GM12878 (cell line): ENCODE measurements around the gene DCN. TPM values are rescaled to one million over a fixed set of nuclear protein-coding genes. Genes with fewer than 3 reads are reported as not detected.

Source experiments
- ATAC-seq: fragments of 200-7000 bp; cut with Tn5 transposase; 3 replicates; pipeline ENCODE4 v1.9.1; 2020; ENCODE audit warnings: mild to moderate bottlenecking, moderate library complexity
- BruUV-seq: library from RNA; stranded (reverse); fragments of 400-500 nt; replicated peaks from 2 replicates; lab custom pipeline; 2021; lab: Mats Ljungman, UMichigan
- CTCF ChIA-PET: fragments of 300-600 bp; sonication (Branson Sonifier 250); formaldehyde crosslinking; extraction: SDS; loops from one replicate; lab custom pipeline; 2021; ENCODE audit warnings: inconsistent platforms; lab: Yijun Ruan, JAX
- POLR2A ChIA-PET: fragments of 350-600 bp; formaldehyde crosslinking; extraction: SDS; loops from one replicate; lab custom pipeline; 2021; ENCODE audit warnings: inconsistent platforms; lab: Charles Lee
- RAD21 ChIA-PET: fragments of 300-600 bp; sonication (Branson Sonifier 250); formaldehyde crosslinking; loops from one replicate; lab custom pipeline; 2023; ENCODE audit warnings: antibody characterized with exemption; ENCODE audit not compliant: unreplicated experiment; lab: Charles Lee
- SMC1A ChIA-PET: fragments of 300-600 bp; sonication (Branson Sonifier 250); formaldehyde crosslinking; loops from one replicate; lab custom pipeline; 2023; ENCODE audit not compliant: unreplicated experiment, uncharacterized antibody; lab: Charles Lee
- DNase-seq: peaks from one replicate; pipeline ENCODE4 v3.0.0-alpha.2; 2011; ENCODE audit warnings: low read depth, low spot score
- FAIRE-seq: peaks from 3 replicates; lab custom pipeline; 2011; peaks lifted over from hg19 to GRCh38; lab: Jason Lieb, UNC
- H2AFZ ChIP-seq: 2 replicates; pipeline ENCODE4 v1.6.0; 2011; ENCODE audit warnings: low read depth, low read length, control low read depth; ENCODE audit not compliant: control insufficient read depth
- H3K27ac ChIP-seq: 2 replicates; pipeline ENCODE4 v1.5.1; 2011; ENCODE audit warnings: control low read depth; ENCODE audit not compliant: control insufficient read depth, insufficient read depth
- H3K27me3 ChIP-seq, 2 experiments: replicated peaks in 1 of 2; 2 replicates each; pipeline versions ENCODE4 v1.6.0 to v1.6.1; 2011; ENCODE audit warnings: low read length in 1 of 2; ENCODE audit not compliant: control insufficient read depth in 2 of 2, insufficient read depth in 2 of 2
- H3K36me3 ChIP-seq, 2 experiments: 2 replicates each; pipeline ENCODE4 v1.5.1; 2011; ENCODE audit warnings: low read length in 1 of 2; ENCODE audit not compliant: control insufficient read depth in 2 of 2, insufficient read depth in 2 of 2
- H3K4me1 ChIP-seq: 2 replicates; pipeline ENCODE4 v1.6.1; 2011; ENCODE audit warnings: mild to moderate bottlenecking, low read length, moderate library complexity, mixed read lengths; ENCODE audit not compliant: control insufficient read depth, insufficient read depth
- H3K4me2 ChIP-seq: 2 replicates; pipeline ENCODE4 v1.6.0; 2011; ENCODE audit warnings: control low read depth; ENCODE audit not compliant: control insufficient read depth, insufficient read depth
- H3K4me3 ChIP-seq: fragments of 200-600 bp; sonication (generic); 2 replicates; pipeline ENCODE4 v1.5.1; 2016
- H3K79me2 ChIP-seq: 2 replicates; pipeline ENCODE4 v1.6.0; 2011; ENCODE audit warnings: low read length; ENCODE audit not compliant: control insufficient read depth, insufficient read depth
- H3K9ac ChIP-seq: 2 replicates; pipeline ENCODE4 v1.8.0; 2011; ENCODE audit warnings: low read length, control low read depth, mixed read lengths; ENCODE audit not compliant: control insufficient read depth, insufficient read depth
- H3K9me3 ChIP-seq: replicated peaks from 3 replicates; pipeline ENCODE4 v1.5.1; 2011; ENCODE audit warnings: mild to moderate bottlenecking, low read length; ENCODE audit not compliant: control insufficient read depth, insufficient read depth
- H4K20me1 ChIP-seq: 2 replicates; pipeline ENCODE4 v1.6.0; 2011; ENCODE audit not compliant: control insufficient read depth, insufficient read depth
- BCL11A ChIP-seq: IDR thresholded peaks from 2 replicates; pipeline ENCODE4 v1.6.1; 2011; ENCODE audit warnings: low read depth, low read length
- ETV6 ChIP-seq, 2 experiments: fragments of 450-650 bp in 1 of 2; IDR thresholded peaks in 1 of 2; conservative IDR thresholded peaks in 1 of 2; 2 replicates each; pipeline ENCODE4 v1.6.1; 2014; ENCODE audit warnings: antibody characterized with exemption in 1 of 2, borderline replicate concordance in 1 of 2, low read depth in 1 of 2, mild to moderate bottlenecking in 1 of 2, moderate library complexity in 1 of 2
- MEF2B ChIP-seq: fragments of 450-650 bp; IDR thresholded peaks from 2 replicates; pipeline ENCODE4 v1.6.1; 2018; ENCODE audit warnings: mild to moderate bottlenecking, moderate library complexity; ENCODE audit not compliant: partially characterized antibody, poor library complexity, severe bottlenecking
- MYC ChIP-seq: IDR thresholded peaks from 2 replicates; pipeline ENCODE4 v1.6.1; 2011; ENCODE audit warnings: mild to moderate bottlenecking, low read length, moderate library complexity, inconsistent platforms; ENCODE audit not compliant: insufficient read depth, insufficient replicate concordance, insufficient read length, severe bottlenecking
- POLR2A ChIP-seq: IDR thresholded peaks from 2 replicates; pipeline ENCODE4 v1.6.1; 2011; ENCODE audit warnings: low read depth, mild to moderate bottlenecking, low read length
- POLR2AphosphoS5 ChIP-seq: IDR thresholded peaks from 2 replicates; pipeline ENCODE4 v1.6.1; 2011; ENCODE audit warnings: mild to moderate bottlenecking, low read length, inconsistent platforms
- RFX5 ChIP-seq: IDR thresholded peaks from 2 replicates; pipeline ENCODE4 v1.6.1; 2011; ENCODE audit warnings: low read depth, low read length, improper control_type of control experiment
- SMAD5 ChIP-seq: IDR thresholded peaks from 2 replicates; pipeline ENCODE4 v1.6.1; 2016; ENCODE audit warnings: antibody characterized with exemption, low read depth
- SREBF2 ChIP-seq: IDR thresholded peaks from 2 replicates; pipeline ENCODE4 v1.6.1; 2012; ENCODE audit warnings: mild to moderate bottlenecking, low read length
- ZNF274 ChIP-seq: IDR thresholded peaks from one replicate; pipeline ENCODE4 v1.8.0; 2011; ENCODE audit not compliant: insufficient read length, insufficient read depth
- ZNF592 ChIP-seq: fragments of 450-650 bp; IDR thresholded peaks from 2 replicates; pipeline ENCODE4 v1.6.1; 2017; ENCODE audit warnings: mild to moderate bottlenecking, moderate library complexity
- in situ Hi-C: fragments of 300-500 bp; cut with MboI; formaldehyde crosslinking; loops from 9 replicates; pipeline ENCODE4 v1.14.3; 2018; ENCODE audit warnings: mixed read lengths
- intact Hi-C: fragments of 100-400 bp; cut with micrococcal nuclease; formaldehyde crosslinking; loops from one replicate; pipeline ENCODE4 v1.14.2; 2022; ENCODE audit not compliant: unreplicated experiment
- polyA plus RNA-seq, 11 experiments: library from polyadenylated mRNA; depleted of rRNA in 4 of 11; unstranded in 6 of 11; stranded (reverse) in 5 of 11; fragments of >200 nt; fragmentation: Nextera tagmentation in 4 of 11; fragmentation: Illumina TruSeq in 1 of 11; extraction: Ambion mirVana in 4 of 11; extraction: Trizol in 1 of 11; gene quantifications; 1 replicate in 1 of 11; 2 replicates in 10 of 11; pipeline versions ENCODE4 v1.2.1 to v1.2.3, GENCODE V29; 2011 to 2016; ENCODE audit warnings: inconsistent platforms in 2 of 11, missing spikeins in 2 of 11, low read depth in 1 of 11
- total RNA-seq, 4 experiments: library from RNA; depleted of rRNA in 3 of 4; stranded (reverse); fragments of >200 nt in 3 of 4; fragmentation: Illumina TruSeq in 1 of 4; extraction: Trizol in 1 of 4; gene quantifications; 2 replicates each; pipeline versions ENCODE4 v1.2.1 to v1.2.3, GENCODE V29; 2013 to 2021
- TF ChIP-seq, protein P1 (sequence below): fragments of 450-650 bp; IDR thresholded peaks from 2 replicates; pipeline ENCODE4 v1.6.1; 2017; ENCODE audit warnings: antibody characterized with exemption, mild to moderate bottlenecking, moderate library complexity

The DCN gene
- total and polyA plus RNA-seq, 10 of the 15 experiments (the other 5 are each of a cell fraction or from before 2014, with no cell fraction given), result 0.07 to 2.1 (median 0.75) TPM; not detected in 6

DNA sequence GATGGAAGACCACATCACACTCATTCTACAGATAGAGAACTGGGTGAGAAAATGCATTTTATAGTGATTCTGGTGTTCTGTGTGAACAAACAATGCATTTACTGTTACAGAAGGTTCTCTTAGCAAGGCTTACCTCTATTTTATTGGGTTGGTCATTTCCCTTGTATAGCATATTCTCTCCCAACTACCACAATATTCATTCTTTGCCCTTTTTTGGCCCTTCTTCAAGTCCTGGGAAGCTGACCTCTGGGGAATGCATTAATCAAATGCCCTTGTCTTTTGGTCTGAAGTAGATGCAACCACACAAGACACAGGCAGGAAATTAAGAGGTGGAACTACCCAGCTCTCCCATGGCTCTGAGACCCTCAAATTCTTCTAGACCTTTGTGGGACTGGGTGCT is 19.5 kb downstream of the DCN start:
- no peak for FAIRE-seq
- POLR2A ChIA-PET, result no interaction called here
- H3K4me2 ChIP-seq, result no peak overlapping the region
- H4K20me1 ChIP-seq, result no peaks in the 10 kb centered on the region
- no peak overlapping the region for H3K27ac ChIP-seq
- no peaks in the 10 kb centered on the region for H3K4me1 ChIP-seq
- no peaks in the 10 kb centered on the region for H3K79me2 ChIP-seq
- intact Hi-C loops, result no loop called here
- no peaks in the 10 kb centered on the region for H3K36me3 ChIP-seq
- no peak for ATAC-seq
- RAD21 ChIA-PET, result no interaction called here
- no peaks in the 10 kb centered on the region for H3K9me3 ChIP-seq
- H2AFZ ChIP-seq, result no peak overlapping the region
- no peak overlapping the region for H3K4me3 ChIP-seq
- BruUV-seq, result no TSS peak
- no peak for DNase-seq
- H3K27me3 ChIP-seq, result no peaks in the 10 kb centered on the region
- SMC1A ChIA-PET, result no interaction called here
- TF ChIP-seq BCL11A, result no peak
- no peak overlapping the region for H3K9ac ChIP-seq
- CTCF ChIA-PET, result no interaction called here
- in situ Hi-C loops, result no loop called here

GRCh38 chr12:91161009-91161408 is 21.6 kb downstream of the DCN start:
- ATAC-seq, result no peak
- no peaks in the 10 kb centered on the region for H3K36me3 ChIP-seq
- no peaks in the 10 kb centered on the region for H3K27me3 ChIP-seq
- no peak for DNase-seq
- SMC1A ChIA-PET, result interaction anchor here (0.8 kb wide), 1 partner anchor 145 kb away, joined by 3 read pairs; no protein-coding TSS in a partner anchor
- H4K20me1 ChIP-seq, result no peaks in the 10 kb centered on the region
- H3K79me2 ChIP-seq, result no peaks in the 10 kb centered on the region
- CTCF ChIA-PET, result interaction anchor here (1.0 kb wide), 1 partner anchor 165 kb away, joined by 3 read pairs; no protein-coding TSS in a partner anchor
- POLR2A ChIA-PET, result interaction anchor here (0.5 kb wide), 1 partner anchor 1172 kb away, joined by 4 read pairs; no protein-coding TSS in a partner anchor
- FAIRE-seq, result no peak
- in situ Hi-C loops, result no loop called here
- no peak overlapping the region for H2AFZ ChIP-seq
- H3K9ac ChIP-seq, result no peak overlapping the region
- H3K4me1 ChIP-seq, result no peaks in the 10 kb centered on the region
- no peak overlapping the region for H3K27ac ChIP-seq
- RAD21 ChIA-PET, result no interaction called here
- no peak overlapping the region for H3K4me2 ChIP-seq
- TF ChIP-seq MEF2B, result no peak
- TF ChIP-seq RFX5, result no peak
- TF ChIP-seq SMAD5, result no peak
- TF ChIP-seq ZNF592, result no peak
- no peak for TF ChIP-seq ZNF274
- no peak for TF ChIP-seq SREBF2
- TF ChIP-seq, protein P1, sequence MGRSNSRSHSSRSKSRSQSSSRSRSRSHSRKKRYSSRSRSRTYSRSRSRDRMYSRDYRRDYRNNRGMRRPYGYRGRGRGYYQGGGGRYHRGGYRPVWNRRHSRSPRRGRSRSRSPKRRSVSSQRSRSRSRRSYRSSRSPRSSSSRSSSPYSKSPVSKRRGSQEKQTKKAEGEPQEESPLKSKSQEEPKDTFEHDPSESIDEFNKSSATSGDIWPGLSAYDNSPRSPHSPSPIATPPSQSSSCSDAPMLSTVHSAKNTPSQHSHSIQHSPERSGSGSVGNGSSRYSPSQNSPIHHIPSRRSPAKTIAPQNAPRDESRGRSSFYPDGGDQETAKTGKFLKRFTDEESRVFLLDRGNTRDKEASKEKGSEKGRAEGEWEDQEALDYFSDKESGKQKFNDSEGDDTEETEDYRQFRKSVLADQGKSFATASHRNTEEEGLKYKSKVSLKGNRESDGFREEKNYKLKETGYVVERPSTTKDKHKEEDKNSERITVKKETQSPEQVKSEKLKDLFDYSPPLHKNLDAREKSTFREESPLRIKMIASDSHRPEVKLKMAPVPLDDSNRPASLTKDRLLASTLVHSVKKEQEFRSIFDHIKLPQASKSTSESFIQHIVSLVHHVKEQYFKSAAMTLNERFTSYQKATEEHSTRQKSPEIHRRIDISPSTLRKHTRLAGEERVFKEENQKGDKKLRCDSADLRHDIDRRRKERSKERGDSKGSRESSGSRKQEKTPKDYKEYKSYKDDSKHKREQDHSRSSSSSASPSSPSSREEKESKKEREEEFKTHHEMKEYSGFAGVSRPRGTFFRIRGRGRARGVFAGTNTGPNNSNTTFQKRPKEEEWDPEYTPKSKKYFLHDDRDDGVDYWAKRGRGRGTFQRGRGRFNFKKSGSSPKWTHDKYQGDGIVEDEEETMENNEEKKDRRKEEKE, result no peak
- no peak for TF ChIP-seq ETV6 (conservative IDR thresholded peaks at IDR 0.05 in 1 of 2, IDR thresholded peaks at IDR 0.05 in 1 of 2; ENCODE audit: borderline replicate concordance in 1 of 2, low read depth in 1 of 2)
- TF ChIP-seq MYC, result no peak
- no peak for TF ChIP-seq POLR2AphosphoS5
- TF ChIP-seq POLR2A, result no peak
- H3K4me3 ChIP-seq, result no peak overlapping the region
- H3K9me3 ChIP-seq, result no peaks in the 10 kb centered on the region
- BruUV-seq, result no TSS peak
- intact Hi-C loops, result no loop called here
